Smooth muscle cell (in vitro differentiated cells): ENCODE results near the gene C20orf173. TPM values are rescaled to one million over a fixed set of nuclear protein-coding genes. Genes with fewer than 3 reads are reported as not detected.

Experiments
- DNase-seq: peaks from one replicate; lab custom pipeline; 2025; ENCODE audit not compliant: unreplicated experiment; lab: John Stamatoyannopoulos, UW
- H2AFZ ChIP-seq: fragments of 200-600 bp; sonication (generic); 2 replicates; pipeline ENCODE4 v1.6.0; 2016; ENCODE audit warnings: antibody characterized with exemption, low read depth, mild to moderate bottlenecking
- H3F3A ChIP-seq: fragments of 200-600 bp; sonication (generic); 2 replicates; pipeline ENCODE4 v1.6.0; 2017; ENCODE audit warnings: antibody characterized with exemption, low read depth
- H3K27ac ChIP-seq: fragments of 200-600 bp; sonication (generic); 2 replicates; pipeline ENCODE4 v1.5.1; 2016; ENCODE audit warnings: low read depth, mild to moderate bottlenecking
- H3K27me3 ChIP-seq: fragments of 200-600 bp; sonication (generic); 2 replicates; pipeline ENCODE4 v1.6.1; 2016; ENCODE audit warnings: low read depth, mild to moderate bottlenecking
- H3K36me3 ChIP-seq: fragments of 200-600 bp; sonication (generic); 2 replicates; pipeline ENCODE4 v1.5.1; 2016; ENCODE audit warnings: low read depth
- H3K4me1 ChIP-seq: fragments of 200-600 bp; sonication (generic); 2 replicates; pipeline ENCODE4 v1.5.1; 2016; ENCODE audit warnings: low read depth
- H3K4me2 ChIP-seq: fragments of 200-600 bp; sonication (generic); 2 replicates; pipeline ENCODE4 v1.6.0; 2016; ENCODE audit warnings: mild to moderate bottlenecking
- H3K4me3 ChIP-seq: fragments of 200-600 bp; sonication (generic); 2 replicates; pipeline ENCODE4 v1.5.1; 2016; ENCODE audit warnings: mild to moderate bottlenecking
- H3K79me2 ChIP-seq: fragments of 200-600 bp; sonication (generic); 2 replicates; pipeline ENCODE4 v1.6.0; 2016; ENCODE audit warnings: low read depth, mild to moderate bottlenecking
- H3K9ac ChIP-seq: fragments of 200-600 bp; sonication (generic); 2 replicates; pipeline ENCODE4 v1.6.0; 2016; ENCODE audit warnings: low read depth
- H3K9me3 ChIP-seq: fragments of 200-600 bp; sonication (generic); replicated peaks from 2 replicates; pipeline ENCODE4 v1.5.1; 2016; ENCODE audit warnings: low read depth
- H4K20me1 ChIP-seq: fragments of 200-600 bp; sonication (generic); 2 replicates; pipeline ENCODE4 v1.6.0; 2016; ENCODE audit warnings: low read depth
- WGBS: methylation state at CpG from one replicate; pipeline ENCODE4 v1.1.7; 2016; ENCODE audit warnings: low lambda C conversion rate; 5-methylcytosine and 5-hydroxymethylcytosine counted together
- polyA plus RNA-seq: library from polyadenylated mRNA; unstranded; fragments of >200 nt; fragmentation: Nextera tagmentation; extraction: Ambion mirVana; gene quantifications from 2 replicates; pipeline ENCODE4 v1.2.1, GENCODE V29; 2016
- total RNA-seq: library from RNA; depleted of rRNA; stranded (reverse); fragments of >200 nt; gene quantifications from 2 replicates; pipeline ENCODE4 v1.2.3, GENCODE V29; 2014
- TF ChIP-seq, protein P1 (sequence below): fragments of 200-600 bp; sonication (generic); IDR thresholded peaks from 2 replicates; pipeline ENCODE4 v1.5.1; 2017; ENCODE audit warnings: borderline replicate concordance, mild to moderate bottlenecking, antibody characterized with exemption; ENCODE audit not compliant: insufficient read depth, poor library complexity, severe bottlenecking

The C20orf173 gene
- total and polyA plus RNA-seq, 2 experiments from 2014 or later: not detected

DNA sequence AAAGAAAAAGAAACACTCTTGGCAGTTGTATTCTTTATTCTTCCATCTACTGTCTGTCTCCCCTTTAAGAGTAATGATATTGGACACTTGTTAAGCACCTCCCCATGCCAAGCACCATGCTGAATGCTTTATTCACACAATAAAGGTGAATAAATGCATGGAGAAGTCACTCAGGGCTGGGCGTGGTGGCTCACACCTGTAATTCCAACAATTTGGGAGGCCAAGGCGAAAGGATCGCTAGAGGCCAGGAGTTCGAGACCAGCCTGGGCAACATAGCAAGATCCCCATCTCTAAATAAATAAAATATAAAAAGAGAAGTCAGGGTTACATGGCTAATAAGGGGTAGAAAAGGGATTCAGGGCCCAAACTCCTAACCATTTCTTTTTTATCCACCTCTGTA, 42.0 kb downstream of the C20orf173 start:
- Histone ChIP-seq H4K20me1 (no peaks in the 10 kb centered on the region), H3K9ac (no peak overlapping the region), H2AFZ (no peak overlapping the region), H3K36me3 (peaks cover 14% of the 10 kb centered on the region), H3K4me1 (no peaks in the 10 kb centered on the region), H3F3A (no peaks in the 10 kb centered on the region), H3K9me3 (no peaks in the 10 kb centered on the region), H3K27ac (no peak overlapping the region), H3K4me3 (no peak overlapping the region), H3K79me2 (no peaks in the 10 kb centered on the region), H3K4me2 (no peak overlapping the region), H3K27me3 (no peaks in the 10 kb centered on the region)
- TF ChIP-seq, protein P1, sequence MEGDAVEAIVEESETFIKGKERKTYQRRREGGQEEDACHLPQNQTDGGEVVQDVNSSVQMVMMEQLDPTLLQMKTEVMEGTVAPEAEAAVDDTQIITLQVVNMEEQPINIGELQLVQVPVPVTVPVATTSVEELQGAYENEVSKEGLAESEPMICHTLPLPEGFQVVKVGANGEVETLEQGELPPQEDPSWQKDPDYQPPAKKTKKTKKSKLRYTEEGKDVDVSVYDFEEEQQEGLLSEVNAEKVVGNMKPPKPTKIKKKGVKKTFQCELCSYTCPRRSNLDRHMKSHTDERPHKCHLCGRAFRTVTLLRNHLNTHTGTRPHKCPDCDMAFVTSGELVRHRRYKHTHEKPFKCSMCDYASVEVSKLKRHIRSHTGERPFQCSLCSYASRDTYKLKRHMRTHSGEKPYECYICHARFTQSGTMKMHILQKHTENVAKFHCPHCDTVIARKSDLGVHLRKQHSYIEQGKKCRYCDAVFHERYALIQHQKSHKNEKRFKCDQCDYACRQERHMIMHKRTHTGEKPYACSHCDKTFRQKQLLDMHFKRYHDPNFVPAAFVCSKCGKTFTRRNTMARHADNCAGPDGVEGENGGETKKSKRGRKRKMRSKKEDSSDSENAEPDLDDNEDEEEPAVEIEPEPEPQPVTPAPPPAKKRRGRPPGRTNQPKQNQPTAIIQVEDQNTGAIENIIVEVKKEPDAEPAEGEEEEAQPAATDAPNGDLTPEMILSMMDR: no peak
- 85% methylated on average over 4 of the region's 4 CpGs for WGBS
- no peak for DNase-seq

DNA sequence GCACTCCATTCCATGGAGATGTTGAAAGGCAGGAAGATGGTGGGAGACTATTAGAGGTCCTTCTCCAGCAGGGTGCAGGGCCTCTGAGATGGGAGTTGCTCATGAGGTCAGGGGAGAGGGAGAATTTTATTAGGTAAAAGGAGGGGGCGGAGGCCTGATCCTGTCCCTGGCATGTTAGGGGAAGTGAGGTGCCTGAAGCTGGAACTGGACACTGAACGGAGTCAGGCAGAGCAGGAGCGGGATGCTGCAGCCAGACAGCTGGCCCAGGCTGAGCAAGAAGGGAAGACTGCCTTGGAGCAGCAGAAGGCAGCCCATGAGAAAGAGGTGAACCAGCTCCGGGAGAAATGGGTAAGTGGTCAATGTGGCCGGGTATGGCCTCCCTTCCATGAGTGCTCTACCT, 49.7 kb downstream of the C20orf173 start:
- Histone ChIP-seq H3K27me3 (no peaks in the 10 kb centered on the region), H4K20me1 (no peaks in the 10 kb centered on the region), H3K9ac (no peak overlapping the region), H3K79me2 (no peaks in the 10 kb centered on the region), H3K36me3 (peaks cover 14% of the 10 kb centered on the region), H3K4me2 (no peak overlapping the region), H3K4me1 (no peaks in the 10 kb centered on the region), H3F3A (no peaks in the 10 kb centered on the region), H3K4me3 (no peak overlapping the region), H3K9me3 (no peaks in the 10 kb centered on the region), H3K27ac (no peak overlapping the region), H2AFZ (no peak overlapping the region)
- 95% methylated on average over 5 of the region's 5 CpGs for WGBS
- TF ChIP-seq, protein P1: no peak
- no peak for DNase-seq

GRCh38 chr20:35478804-35479472, 50.5 kb downstream of the C20orf173 start:
- H3K9me3 ChIP-seq: no peaks in the 10 kb centered on the region
- peaks cover 5% of the 10 kb centered on the region for H3K36me3 ChIP-seq
- no peaks in the 10 kb centered on the region for H3K4me1 ChIP-seq
- WGBS: 93% methylated on average over 16 of the region's 16 CpGs
- no peaks in the 10 kb centered on the region for H4K20me1 ChIP-seq
- H3K79me2 ChIP-seq: no peaks in the 10 kb centered on the region
- no peak overlapping the region for H3K9ac ChIP-seq
- DNase-seq: no peak
- H3K27me3 ChIP-seq: no peaks in the 10 kb centered on the region
- H3K27ac ChIP-seq: no peak overlapping the region
- no peak overlapping the region for H2AFZ ChIP-seq
- TF ChIP-seq, protein P1: no peak
- H3F3A ChIP-seq: no peaks in the 10 kb centered on the region
- H3K4me3 ChIP-seq: no peak overlapping the region
- no peak overlapping the region for H3K4me2 ChIP-seq

Other genes starting within 250 kb of the C20orf173 start
- gene EIF6, start 244.9 kb downstream of the C20orf173 start, total RNA-seq: 76.4 and 110 TPM in 2 replicates
- gene EIF6, start 244.9 kb downstream of the C20orf173 start, polyA plus RNA-seq: 179 and 251 TPM in 2 replicates
- gene FAM83C, start 237.2 kb downstream of the C20orf173 start, total RNA-seq: 0.27 and 0.49 TPM in 2 replicates
- gene FAM83C, start 237.2 kb downstream of the C20orf173 start, polyA plus RNA-seq: 0.05 TPM in 1 of 2 replicates, not detected in the other
- 29.4 and 58.9 TPM in 2 replicates for gene UQCC1, start 117.7 kb downstream of the C20orf173 start, total RNA-seq
- 24.7 and 25.9 TPM in 2 replicates for gene UQCC1, start 117.7 kb downstream of the C20orf173 start, polyA plus RNA-seq
- 0.81 and 2.0 TPM in 2 replicates for gene GDF5, start 91.4 kb downstream of the C20orf173 start, total RNA-seq
- gene GDF5, start 91.4 kb downstream of the C20orf173 start, polyA plus RNA-seq: 1.7 and 4.0 TPM in 2 replicates
- gene CEP250, start 74.1 kb downstream of the C20orf173 start, total RNA-seq: 16.0 and 21.9 TPM in 2 replicates
- 22.1 and 36.7 TPM in 2 replicates for gene CEP250, start 74.1 kb downstream of the C20orf173 start, polyA plus RNA-seq
- 188 and 245 TPM in 2 replicates for gene ERGIC3, start 12.4 kb upstream of the C20orf173 start, total RNA-seq
- 252 and 270 TPM in 2 replicates for gene ERGIC3, start 12.4 kb upstream of the C20orf173 start, polyA plus RNA-seq
- 9.3 and 10.4 TPM in 2 replicates for gene SPAG4, start 86.2 kb upstream of the C20orf173 start, total RNA-seq
- 27.6 and 35.4 TPM in 2 replicates for gene SPAG4, start 86.2 kb upstream of the C20orf173 start, polyA plus RNA-seq
- 111 and 140 TPM in 2 replicates for gene CPNE1, start 135.2 kb upstream of the C20orf173 start, total RNA-seq
- 156 TPM in 2 replicates for gene CPNE1, start 135.2 kb upstream of the C20orf173 start, polyA plus RNA-seq
- 34.0 and 44.2 TPM in 2 replicates for gene RBM12, start 135.2 kb upstream of the C20orf173 start, total RNA-seq
- 11.5 and 14.5 TPM in 2 replicates for gene RBM12, start 135.2 kb upstream of the C20orf173 start, polyA plus RNA-seq
- 25.3 and 40.1 TPM in 2 replicates for gene NFS1, start 169.7 kb upstream of the C20orf173 start, total RNA-seq
- 35.1 and 40.3 TPM in 2 replicates for gene NFS1, start 169.7 kb upstream of the C20orf173 start, polyA plus RNA-seq
- gene ROMO1, start 169.8 kb upstream of the C20orf173 start, total RNA-seq: 252 and 523 TPM in 2 replicates
- 694 and 771 TPM in 2 replicates for gene ROMO1, start 169.8 kb upstream of the C20orf173 start, polyA plus RNA-seq
- gene RBM39, start 212.6 kb upstream of the C20orf173 start, total RNA-seq: 408 and 449 TPM in 2 replicates
- 139 and 196 TPM in 2 replicates for gene RBM39, start 212.6 kb upstream of the C20orf173 start, polyA plus RNA-seq
- 24.5 and 27.4 TPM in 2 replicates for gene PHF20, start 242.4 kb upstream of the C20orf173 start, total RNA-seq
- 23.3 and 23.7 TPM in 2 replicates for gene PHF20, start 242.4 kb upstream of the C20orf173 start, polyA plus RNA-seq